GM19452 (cell line): Measurements from ENCODE around the gene SUN3.
A peak's percentile ranks its signal among the peaks of the same experiment; 100 is the strongest.
"Not testable (repeated sequence)": the region's sequence is repeated elsewhere in the genome, so short reads cannot be mapped to it uniquely, and the experiment has no call there.

ENCODE experiments used
- ATAC-seq: cut with Tn5 transposase; IDR thresholded peaks from one replicate; pipeline ENCODE4 v1.9.1; 2021; ENCODE audit not compliant: unreplicated experiment

SUN3 gene

DNA sequence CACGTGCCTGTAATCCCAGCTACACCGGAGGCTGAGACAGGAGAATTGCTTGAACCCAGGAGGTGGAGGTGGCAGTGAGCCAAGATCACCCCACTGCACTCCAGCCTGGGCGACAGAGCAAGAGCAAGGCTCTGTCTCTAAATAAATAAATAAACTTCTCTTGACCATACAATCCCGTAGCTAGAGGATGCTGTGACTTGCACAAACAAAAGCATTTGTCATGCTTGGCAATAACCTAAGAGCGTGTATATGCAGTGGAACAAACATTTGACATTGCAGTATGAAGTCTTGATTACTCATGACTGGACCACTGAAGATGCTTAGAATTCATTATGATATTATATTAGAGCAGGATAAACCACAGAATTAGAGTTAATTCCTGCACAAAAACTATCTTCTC is 5.0 kb upstream of the SUN3 start:
- ATAC-seq = no peak

DNA sequence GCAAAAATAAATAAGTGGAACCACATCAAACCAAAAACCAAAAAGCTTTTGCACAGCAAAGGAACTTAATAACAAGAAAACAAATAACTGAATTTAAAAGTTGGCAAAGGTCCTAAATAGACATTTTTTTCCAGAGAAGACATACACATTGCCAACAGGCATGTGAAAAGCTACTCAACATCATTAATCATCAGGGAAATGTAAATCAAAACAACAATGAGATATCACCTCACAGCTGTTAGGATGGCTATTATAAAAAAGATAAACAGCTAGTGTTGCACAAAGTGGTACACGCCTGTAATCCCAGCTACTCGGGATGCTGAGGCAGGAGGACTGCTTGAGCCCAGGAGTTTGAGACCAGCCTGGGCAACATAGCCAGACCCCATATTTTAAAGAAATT is 2.2 kb upstream of the SUN3 start:
- ATAC-seq = no peak

DNA sequence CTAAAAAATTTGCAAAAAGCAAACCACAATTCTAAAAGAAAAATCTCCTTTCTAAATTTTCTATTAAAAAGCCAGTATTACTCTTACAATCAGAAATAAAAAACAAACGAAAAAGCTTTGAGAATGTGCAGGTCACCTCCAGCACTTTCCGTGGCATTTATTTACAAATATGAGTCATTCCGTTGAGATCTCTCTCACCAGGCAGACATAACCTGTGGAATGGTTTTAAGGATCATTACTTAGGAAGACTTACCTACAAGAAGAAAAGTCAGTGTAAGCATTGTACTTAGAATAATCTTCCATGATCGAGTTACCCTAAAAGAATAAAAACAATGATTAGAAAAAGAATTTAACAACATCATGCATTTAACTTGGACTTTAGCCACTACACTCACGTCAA is 3.3 kb downstream of the SUN3 start:
- no peak for ATAC-seq

DNA sequence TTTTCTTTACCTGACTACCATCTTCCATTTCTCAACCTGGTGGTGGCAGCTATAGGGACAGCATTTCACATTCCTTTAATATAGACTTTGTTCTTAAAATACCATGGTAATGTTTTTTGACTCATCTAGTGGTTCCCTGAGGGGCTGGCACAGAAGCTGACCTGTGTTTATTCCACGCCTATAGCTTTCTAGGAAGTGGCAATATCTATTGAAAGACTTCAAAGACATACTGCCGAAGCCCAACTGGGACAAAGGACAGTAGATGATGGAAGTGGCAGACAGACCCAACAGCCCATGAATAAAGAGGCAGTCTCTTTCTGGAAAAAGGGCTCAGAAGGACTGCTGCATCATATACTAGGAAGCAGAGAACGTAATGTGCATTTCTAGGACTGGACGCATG is 11.2 kb downstream of the SUN3 start:
- no peak for ATAC-seq

DNA sequence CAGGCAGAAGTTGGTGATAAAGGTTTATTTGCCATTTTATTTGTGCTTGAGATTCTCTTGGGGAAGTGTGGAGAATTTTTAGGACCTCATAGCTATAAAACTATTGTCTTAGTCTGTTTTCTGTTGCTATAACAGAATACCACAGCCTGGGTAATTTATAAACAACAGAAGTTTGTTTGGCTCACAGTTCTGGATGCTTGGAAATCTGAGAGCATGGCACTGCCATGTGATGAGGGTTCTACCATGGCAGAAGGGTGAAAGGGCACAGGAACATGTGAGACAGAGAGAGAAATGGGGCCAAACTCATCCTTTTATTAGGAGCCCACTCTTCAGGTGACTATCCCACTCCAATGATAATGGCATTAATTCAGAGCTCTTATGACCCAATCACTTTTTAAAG is 12.3 kb downstream of the SUN3 start:
- no peak for ATAC-seq

DNA sequence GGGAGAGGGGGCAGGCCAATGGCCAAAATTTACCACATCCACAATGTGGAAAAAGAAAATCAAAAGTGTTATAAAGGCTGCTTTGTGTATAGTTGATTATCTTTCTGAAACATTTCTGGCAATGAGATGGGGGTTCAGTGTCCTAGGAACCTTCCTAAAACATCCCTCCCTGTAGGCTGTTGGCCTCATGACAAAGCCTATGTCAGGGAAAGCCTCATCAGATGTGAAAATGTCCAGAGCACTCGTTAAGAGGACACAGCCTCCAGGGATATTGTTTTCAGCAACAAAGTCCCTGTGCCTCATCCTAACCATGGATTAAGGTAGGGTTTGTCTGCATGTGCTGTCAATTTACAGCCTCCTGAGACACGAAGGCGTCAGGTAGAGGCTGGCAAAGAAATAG is 17.0 kb downstream of the SUN3 start:
- ATAC-seq = no peak

DNA sequence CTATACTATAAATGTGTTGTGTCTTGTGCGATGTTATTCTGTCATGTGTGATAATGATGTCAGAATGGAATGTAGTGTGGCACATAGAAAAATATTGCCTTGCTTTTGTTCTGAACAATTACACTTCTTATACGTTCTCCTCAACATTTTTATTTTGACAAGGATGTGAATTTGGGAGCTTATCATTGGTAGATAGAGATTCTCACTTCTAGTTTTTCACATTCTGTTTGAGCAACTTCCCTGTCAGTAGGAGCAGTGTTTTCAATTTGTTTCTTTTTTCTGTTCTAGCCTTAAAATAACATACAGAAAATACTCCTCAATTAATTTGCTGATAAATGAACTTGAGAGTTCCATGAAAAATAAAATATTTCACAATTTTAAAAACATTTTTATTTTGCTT is 17.6 kb downstream of the SUN3 start:
- no peak for ATAC-seq

DNA sequence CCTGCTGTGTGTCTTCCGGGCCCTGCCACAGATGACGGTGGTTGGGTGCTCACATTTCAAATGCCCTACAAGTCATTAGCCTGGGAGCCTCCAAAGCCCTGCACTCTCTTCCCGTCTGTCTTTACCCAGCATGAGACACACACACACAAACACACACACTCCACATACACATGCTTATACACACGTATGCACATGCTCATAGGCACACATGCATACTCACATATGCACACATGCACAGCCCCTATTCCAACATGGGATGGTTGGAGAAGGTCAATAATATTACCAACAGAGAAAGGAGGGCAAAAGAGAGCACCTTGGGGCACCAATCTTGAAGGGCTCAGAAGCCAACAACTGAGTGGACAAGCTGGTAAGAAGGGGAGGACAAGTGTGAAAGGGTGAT is 19.0 kb downstream of the SUN3 start:
- no peak for ATAC-seq

DNA sequence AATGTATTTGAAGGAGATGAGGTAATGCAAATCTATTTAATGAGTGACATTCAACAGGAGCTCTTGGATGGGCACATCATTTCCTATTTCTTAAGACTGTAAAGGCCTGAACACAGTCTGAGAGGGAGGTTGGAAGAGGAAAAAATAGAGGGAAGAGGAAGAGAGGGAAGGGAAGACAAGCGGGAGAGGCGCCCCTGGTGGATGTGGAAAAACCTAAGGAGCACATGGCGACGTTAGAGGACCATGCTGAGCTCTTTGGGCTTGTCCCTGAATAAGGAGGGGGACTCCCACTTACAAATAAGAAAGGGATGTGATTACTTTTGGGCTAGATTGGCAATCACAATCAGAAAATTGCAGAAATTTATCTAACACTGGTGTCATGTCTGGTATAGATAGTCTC is 19.6 kb downstream of the SUN3 start:
- no peak for ATAC-seq

DNA sequence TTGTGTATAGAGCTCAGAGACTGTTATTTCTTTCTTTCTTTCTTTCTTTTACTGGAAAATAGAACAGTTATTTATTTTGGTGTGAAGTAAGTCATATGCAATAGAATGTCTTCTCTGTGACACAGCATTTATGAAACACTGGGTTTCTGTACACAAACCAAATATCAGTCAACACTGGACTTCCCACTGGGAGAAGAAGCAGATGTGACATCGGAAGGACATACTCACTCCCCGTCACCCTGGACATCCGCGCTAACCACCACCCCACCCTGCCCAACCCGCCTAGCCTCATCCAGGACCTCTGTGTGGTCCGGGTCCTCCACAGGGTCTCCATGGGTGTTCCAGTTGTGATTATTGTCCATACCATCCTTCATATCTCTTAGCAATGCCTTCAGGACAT is 22.0 kb downstream of the SUN3 start:
- ATAC-seq = no peak

DNA sequence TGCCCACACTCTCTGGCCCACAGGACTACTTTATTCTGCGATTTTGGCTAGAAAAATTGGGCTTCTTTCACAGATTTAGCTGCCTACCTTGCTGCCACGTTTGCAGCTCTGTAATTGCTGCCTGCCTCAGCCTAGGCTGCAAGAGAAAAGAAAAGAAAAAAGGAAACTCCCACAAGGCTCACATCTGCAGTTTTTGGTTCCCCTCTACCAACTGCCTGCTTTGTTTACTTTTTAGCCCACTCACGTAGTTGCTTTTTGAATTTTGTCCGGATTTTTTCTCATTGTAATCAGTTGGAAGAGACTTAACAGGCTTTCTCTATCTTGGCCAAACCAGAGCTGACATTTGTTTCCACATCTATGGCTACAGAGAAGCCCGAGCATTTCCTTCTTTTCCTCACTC is 24.3 kb downstream of the SUN3 start:
- ATAC-seq = no peak

DNA sequence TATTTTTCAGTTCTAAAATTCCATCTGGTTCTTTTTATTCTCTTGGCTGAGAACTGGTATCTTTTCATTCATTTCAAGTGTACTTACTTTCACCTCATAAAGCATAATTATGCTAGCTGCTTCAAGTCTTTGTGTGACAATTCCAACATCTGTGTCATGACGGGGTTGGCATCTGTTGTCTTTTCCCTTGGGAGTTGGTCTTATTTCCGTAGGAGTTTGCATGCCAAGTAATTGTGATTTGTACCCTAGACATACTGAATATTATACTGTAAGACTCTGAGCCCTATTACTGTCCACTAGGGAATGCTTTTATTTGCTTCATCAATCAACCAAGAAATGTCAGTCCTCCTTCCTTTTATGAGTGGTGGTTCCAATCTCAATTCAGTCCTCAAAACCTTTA is 24.9 kb downstream of the SUN3 start:
- no peak for ATAC-seq

DNA sequence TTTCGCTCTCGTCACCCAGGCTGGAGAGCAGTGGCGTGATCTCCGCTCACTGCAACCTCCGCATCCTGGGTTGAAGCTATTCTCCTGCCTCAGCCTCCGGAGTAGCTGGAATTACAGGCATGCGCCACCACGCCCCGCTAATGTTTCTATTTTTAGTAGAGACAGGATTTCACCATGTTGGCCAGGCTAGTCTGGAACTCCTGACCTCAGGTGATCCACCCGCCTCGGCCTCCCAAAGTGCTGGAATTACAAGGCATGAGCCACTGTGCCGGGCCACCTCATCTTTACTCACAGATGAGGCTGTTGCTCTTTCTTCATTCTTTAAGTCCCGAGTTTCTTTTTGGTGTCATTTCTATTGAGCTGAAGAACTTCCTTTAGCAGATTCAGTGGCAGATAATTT is 28.7 kb downstream of the SUN3 start:
- ATAC-seq = not testable (repeated sequence)

DNA sequence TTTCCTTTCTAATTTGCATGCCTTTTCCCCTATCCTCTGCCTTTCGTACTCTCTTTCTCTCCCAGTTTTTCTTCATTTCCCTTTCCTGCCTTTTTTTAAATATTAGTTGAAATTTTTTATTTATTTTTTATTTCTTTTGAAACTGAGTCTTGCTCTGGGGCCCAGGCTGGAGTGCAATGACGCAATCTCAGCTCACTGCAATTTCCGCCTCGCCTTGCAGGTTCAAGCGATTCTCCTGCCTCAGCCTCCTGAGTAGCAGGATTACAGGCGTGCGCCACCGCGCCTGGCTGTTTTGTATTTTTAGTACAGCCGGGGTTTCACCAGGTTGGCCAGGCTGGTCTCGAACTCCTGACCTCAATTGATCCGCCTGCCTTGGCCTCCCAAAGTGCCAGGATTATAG is 29.5 kb downstream of the SUN3 start:
- ATAC-seq = no peak

DNA sequence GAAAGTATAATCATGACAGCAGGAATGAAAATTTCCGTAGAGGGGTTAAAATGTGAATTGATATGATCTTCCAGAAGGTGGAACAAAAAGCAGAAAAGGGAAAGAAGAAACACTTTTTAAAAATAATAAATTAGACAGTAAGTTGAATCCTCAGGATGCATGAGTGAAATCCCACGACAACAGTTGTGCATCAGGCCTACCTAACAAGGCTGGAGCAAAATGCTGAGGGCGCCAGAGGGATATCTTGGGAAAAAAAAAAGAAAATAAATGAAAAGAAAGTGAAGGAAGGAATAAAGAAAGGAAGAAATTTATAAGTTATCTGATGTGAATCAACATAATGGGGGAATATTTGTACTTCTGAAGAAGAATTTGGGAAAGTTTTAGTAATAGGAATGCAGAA is 36.5 kb downstream of the SUN3 start:
- no peak for ATAC-seq

DNA sequence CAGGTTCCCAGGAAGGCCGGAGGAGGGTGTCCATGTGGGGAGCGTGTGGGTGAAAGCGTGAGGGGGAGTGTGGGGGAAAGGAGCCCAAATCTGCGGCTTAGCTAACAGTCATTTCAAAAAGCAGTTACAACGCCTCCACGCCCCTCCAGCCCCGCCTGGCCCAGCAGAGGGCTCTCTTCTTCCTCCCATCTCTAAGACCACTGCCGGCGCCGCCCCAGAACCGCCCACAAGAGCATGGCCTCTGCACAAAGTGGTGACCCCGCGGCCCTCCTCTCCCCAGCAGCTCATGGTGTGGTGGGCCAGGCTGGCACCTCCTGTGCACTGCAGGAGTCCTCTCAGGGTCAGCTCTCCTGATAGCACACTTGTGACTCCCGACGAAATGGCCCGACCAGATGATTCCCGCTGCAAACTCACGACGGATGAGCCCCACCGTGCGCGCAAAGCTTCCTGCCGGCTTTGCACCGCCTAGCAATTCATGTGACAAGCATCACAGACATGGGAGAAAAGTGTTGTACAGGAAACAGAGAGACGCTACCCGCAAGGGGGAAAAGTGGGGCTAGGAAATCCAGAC is 37.1 kb downstream of the SUN3 start:
- ATAC-seq = peak; percentile 99

DNA sequence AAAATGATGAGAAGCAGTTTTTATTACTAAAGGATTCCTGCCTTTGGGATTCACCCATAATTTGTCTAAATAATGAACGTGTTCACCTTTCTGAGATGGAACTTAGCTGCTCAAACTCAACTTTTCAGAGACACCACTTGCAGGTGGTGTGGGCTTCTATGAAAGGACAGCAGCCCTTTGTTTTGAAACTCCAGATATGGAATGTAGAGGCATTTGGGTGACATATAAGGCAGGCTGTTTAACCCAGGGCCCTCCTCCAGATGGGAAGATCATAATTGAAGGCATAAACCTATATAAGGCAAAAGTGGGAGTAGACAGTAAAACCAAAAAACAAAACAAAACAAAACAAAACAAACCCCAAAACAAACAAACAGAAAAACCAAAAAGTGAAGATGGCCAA is 37.6 kb downstream of the SUN3 start:
- ATAC-seq = no peak

DNA sequence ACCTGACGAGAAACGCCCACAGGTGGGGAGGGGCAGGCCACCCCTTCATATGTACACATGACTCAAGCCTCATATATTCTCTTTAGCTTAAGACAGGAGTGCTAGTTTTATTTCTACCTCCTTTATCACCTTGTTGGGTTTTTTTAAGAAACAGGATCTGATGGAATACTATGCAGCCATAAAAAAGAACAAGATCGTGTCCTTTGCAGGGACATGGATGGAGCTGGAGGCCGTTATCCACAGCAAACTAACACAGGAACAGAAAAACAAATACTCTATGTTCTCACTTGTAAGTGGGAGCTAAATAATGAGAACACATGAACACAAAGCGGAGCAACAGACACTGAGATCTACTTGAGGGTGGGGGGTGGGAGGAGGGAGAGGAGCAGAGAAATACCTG is 38.3 kb downstream of the SUN3 start:
- ATAC-seq = no peak

DNA sequence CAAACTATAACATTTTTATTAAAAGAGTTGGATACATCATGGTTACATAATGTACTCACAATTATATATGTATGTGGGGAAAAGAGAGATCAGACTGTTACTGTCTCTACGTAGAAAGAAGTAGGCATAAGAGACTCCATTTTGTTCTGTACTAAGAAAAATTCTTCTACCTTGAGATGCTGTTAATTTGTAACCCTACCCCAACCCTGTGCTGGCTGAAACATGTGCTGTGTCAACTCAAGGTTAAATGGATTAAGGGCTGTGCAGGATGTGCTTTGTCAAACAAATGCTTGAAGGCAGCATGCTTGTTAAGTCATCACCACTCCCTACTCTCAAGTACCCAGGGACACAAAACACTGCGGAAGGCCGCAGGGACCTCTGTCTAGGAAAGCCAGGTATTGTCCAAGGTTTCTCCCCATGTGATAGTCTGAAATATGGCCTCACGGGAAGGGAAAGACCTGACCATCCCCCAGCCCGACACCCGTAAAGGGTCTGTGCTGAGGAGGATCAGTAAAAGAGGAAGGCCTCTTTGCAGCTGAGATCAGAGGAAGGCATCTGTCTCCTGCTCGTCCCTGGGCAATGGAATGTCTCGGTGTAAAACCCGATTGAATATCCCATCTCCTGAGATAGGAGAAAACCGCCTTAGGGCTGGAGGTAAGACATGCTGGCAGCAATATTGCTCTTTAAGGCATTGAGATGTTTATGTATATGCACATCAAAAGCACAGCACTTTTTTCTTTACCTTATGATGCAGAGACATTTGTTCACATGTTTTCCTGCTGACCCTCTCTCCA is 39.1 kb downstream of the SUN3 start:
- not testable (repeated sequence) for ATAC-seq

DNA sequence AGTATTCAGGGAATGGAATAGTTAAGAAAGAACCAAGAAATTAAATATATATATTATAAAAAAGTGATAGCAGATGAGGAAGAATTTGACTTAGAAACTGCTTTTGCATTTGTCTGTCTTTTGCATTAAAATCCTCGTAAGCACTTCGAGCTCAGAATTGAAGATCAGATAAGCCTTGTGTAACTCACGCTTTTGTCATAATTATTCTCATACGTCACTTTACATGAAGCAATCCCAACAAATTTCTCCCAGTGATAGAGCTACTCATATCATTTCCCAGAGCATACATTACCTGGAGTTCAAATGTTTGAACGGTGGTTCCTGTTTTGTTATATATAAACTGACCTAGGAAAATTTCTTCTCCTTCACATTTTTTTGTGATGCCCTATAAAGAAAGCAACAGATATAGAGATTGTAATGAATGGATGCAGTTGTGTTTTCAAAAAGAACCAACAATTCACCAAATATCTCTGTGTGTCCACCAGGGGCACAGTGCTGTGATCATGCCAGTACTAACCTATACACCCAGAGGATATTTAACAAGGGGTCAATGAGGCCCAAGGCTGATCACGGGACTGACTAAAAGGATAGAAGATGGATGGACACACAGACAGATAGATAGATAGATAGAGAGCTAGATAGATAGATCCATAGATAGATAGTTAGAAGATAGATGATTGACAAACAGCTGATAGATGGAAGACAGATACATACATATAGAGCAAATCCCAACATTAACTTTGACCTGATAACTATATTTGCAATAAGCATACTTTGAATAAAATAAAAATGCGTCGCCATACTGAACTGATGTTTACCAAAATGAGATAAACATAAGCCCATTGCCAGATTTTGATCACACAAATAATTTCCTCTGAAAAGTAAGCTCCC is 40.2 kb downstream of the SUN3 start:
- ATAC-seq = no peak

DNA sequence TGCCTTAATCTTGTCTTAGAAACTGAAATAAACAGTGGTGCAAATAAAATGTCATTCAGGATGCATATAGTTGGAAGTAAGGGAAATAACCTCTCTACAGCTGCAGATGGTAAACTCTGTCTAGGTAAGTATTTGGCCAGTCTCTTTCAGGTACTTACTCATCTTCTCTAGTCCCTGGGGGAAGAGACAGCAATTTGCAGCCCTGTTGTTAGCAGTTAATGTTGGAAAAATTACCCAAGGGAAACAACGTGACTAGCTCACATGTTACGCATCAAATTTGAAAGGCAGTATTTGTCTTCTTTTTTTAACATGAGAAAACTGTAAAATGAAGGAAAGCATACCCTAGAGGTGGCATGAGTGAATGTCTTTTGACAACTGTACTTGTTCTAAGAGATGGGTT is 46.3 kb downstream of the SUN3 start:
- no peak for ATAC-seq

DNA sequence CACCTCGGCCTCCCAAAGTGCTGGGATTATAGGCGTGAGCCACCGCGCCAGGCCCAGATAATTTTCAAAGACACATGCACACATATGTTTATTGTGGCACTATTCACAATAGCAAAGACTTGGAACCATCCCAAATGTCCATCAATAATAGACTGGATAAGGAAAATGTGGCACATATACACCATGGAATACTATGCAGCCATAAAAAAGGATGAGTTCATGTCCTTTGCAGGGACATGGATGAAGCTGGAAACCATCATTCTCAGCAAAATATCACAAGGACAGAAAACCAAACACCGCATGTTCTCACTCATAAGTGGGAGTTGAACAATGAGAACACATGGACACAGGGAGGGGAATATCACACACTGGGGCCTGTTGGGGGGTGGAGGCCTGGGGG is 48.3 kb downstream of the SUN3 start:
- not testable (repeated sequence) for ATAC-seq
